Stimulated activated CD4-positive, alpha-beta T cell treated with anti-CD3 and anti-CD28 coated beads, Interleukin-4, amount 100 ng/mL, for 4 hours (primary cell): ENCODE results near the gene FUS.
"Not testable (repeated sequence)": the region's sequence is repeated elsewhere in the genome, so short reads cannot be mapped to it uniquely, and the experiment has no call there.

Experiments
- DNase-seq, 2 experiments: peaks; one replicate each; pipeline ENCODE4 v3.0.0-alpha.2; 2020

FUS gene

GRCh38 chr16:31144418-31144817 lies 35.5 kb upstream of the FUS start:
- DNase-seq, result not testable (repeated sequence)

DNA sequence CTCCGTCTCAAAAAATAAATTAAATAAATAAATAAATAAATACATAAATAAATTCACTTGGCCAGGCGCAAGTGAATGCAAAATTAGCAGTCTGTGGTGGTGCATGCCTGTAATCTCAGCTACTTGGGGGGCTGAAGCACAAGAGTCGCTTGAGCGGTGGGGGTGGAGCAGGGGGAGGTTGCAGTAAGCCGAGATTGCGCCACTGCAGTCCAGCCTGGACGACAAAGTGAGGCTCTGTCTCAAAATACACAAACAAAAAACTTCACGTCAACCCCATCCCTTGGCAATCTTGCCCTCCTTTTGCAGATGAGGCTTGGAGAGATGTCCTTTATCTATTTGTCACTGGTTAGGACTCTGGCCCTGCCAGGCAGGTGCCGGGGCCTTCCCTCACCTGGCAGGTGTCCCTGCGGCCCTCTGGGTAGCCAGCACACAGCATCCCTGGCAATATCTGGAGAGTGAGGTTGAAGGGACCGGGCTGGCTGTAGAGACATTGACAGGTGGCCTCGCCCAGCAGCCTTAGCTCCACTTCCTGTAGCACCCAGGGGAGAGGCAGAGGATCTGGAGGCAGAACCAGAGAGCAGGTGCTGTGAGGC lies 34.4 kb upstream of the FUS start:
- DNase-seq, result no peak

- DNase-seq, result no peak
These were observed 32.4 kb upstream of the FUS start for GRCh38 chr16:31147574-31147973.

GRCh38 chr16:31148281-31148728 lies 31.6 kb upstream of the FUS start:
- DNase-seq, result no peak

DNA sequence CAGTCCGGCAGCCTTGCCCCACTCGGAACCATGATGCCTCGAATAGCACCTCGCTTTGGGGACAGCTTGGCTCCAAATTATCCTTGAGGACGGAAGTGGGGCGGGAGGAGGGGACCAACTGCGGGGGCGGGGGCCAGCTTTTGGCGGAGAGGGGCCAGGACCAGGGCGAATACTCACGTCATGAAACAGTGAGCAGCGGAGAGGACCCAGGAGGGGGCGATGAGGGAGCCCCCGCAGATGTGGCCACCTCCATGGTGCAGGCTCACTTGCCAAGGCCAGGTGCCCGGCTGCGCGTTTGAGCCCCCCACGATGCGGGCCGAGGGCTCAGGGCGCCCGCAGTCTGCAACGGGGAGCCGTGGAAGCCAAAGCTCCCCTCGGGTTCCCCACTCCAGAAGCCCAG lies 31.0 kb upstream of the FUS start:
- DNase-seq, result no peak

GRCh38 chr16:31149332-31149731 lies 30.6 kb upstream of the FUS start:
- no peak for DNase-seq

- DNase-seq, result no peak
These were observed 29.7 kb upstream of the FUS start, which contains the start of gene PRSS36 for GRCh38 chr16:31149894-31150890. PRSS36 (minus strand) TSS chr16:31150066; CDS start chr16:31150035, 31 bp downstream.

DNA sequence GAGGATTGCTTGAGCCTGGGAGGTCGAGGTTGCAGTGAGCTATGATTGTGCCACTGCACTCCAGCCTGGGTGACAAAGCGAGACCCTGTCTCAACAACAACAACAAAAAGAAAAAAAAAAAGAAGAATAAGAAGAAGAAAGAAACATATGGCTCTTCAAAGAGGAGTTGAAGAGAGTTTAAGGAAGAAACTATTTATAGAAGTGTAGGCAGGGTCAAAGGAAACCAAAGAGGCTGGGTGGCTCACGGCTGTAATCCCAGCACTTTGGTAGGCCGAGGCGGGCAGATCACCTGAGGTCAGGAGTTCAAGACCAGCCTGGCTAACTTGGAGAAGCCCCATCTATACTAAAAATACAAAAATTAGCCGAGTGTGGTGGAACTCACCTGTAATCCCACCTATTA lies 29.0 kb upstream of the FUS start:
- not testable (repeated sequence) for DNase-seq

GRCh38 chr16:31157136-31157535 lies 22.8 kb upstream of the FUS start:
- DNase-seq, result no peak

- DNase-seq, result no peak
These were observed 12.6 kb upstream of the FUS start for GRCh38 chr16:31167315-31167714.

- DNase-seq, result no peak
These were observed 11.1 kb upstream of the FUS start for GRCh38 chr16:31168848-31169247.

DNA sequence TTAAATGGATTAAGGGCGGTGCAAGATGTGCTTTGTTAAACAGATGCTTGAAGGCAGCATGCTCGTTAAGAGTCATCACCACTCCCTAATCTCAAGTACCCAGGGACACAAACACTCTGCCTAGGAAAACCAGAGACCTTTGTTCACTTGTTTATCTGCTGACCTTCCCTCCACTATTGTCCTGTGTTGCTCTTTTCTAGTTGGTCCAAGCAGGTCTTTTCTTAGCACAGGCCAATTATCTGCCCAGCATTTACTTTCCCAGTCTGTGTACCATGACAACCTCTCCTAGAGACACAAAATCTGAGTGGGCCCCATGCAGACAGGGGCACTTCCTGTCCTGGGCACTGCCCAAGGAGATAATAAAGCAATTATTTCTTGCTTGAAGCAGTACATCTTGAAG lies 9.9 kb upstream of the FUS start:
- DNase-seq, result not testable (repeated sequence)

DNA sequence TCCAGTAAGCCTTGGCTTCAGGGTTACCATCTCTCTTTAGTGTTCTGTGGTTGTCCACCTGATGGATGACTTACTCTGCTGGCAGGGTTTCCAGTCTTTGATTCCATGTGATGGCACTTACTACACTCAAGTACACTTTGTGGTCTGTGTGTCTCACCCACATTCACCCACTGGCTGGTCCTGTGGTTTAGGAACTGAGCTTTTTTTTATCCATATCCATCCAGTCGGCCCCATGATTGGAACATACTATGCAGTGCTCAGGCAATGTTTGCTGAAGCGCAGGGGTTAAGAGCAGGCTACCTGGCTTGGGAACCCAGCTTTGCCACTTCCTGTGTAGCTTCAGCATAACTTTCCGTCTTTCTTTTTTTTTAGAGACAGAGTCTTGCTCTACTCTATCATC lies 2.8 kb upstream of the FUS start:
- DNase-seq, result peak in 1 of 2 experiments; percentile 44

DNA sequence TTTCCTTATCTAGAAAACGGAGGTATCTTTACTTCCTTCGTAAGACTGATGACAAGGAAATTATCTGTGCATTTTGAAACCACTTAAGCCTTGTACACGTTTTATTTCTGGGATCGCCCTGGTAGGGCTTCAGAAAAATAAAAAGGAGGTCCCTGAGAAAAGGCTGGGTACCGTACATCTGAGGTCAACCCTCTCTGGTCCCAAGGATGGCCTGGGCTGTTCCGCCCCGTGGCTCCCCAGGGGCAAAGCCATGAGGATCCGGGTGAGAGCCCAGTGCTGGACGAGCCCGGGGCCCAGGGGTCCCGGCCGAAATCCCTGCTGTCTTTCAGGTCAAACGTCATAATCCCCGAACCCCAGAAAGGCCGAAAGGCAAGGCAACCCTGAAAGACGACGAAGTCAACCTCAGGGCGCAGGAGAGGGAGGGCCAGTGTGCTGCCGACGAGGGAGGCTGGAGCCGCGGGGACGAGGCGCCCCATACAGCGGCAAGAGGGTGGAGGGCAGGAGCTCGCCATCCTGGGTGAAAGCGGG lies 656 bp upstream of the FUS start:
- no peak for DNase-seq

DNA sequence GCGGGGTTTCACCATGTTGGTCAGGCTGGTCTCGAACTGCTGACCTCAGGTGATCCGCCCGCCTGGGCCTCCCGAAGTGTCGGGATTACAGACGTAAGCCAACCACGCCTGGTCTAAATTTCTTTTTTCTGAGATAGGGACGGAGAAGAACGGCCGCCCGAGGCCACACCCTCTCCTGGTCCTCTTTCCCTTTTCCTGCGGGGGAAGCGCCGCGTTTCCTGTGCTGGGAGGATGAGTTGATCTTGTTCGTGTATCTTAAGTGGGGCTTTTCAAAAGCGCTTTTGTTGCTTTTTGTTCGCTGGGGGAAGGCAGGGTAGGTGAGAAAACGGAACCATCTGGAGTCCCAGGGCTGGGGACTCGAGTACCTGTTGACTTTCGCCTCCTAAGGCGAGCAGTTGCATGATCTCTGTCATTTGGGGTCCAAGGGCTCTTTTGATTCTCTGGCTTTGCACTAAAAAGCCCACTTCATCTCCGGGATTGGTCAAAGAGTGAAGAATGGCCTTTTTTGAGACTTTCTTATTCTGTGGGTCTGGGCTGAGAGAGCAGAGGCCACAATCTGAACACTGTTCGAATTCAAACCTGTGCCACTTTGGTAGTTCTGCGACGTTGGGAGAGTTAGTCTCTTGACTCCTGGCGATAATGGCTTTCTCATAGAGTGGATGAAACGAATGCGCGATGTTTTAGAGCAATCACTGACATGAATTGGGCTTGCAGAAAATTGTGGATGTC lies 1.3 kb downstream of the FUS start:
- DNase-seq, result peak; percentile 24 to 25

- DNase-seq, result no peak
These were observed 2.5 kb downstream of the FUS start for GRCh38 chr16:31182391-31182790.

DNA sequence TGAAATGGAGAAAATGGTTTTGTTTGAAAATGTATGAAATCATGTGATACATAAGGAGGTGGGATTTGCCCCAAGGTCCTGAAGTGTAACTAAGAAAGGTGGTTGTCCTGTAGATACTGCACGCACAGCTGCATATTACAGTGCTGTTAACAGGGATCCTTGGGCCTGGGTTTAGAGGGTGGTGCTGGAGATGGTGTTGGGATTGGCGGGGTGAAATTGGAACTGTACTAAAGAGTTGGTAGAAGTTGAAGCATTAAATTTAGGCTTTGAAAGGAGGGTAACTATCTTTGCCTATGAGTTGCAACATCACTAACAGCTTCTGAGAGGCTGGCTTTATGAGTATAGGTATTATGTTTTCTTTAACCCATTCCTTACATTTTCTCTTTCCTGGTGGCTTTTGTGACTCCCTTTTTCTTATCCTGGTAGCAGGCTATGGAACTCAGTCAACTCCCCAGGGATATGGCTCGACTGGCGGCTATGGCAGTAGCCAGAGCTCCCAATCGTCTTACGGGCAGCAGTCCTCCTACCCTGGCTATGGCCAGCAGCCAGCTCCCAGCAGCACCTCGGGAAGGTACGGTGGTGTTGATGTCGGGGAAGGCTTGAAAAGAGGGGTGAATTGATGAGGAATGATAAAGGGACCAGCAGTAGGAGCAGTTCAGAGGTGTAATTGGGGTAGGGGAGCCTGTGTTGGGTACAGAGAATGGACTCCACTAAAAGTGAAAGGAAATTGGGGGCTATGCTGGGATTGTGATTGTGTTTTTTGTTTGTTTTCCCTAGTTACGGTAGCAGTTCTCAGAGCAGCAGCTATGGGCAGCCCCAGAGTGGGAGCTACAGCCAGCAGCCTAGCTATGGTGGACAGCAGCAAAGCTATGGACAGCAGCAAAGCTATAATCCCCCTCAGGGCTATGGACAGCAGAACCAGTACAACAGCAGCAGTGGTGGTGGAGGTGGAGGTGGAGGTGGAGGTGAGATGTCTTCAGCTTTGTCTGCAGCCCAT lies 3.8 kb downstream of the FUS start:
- no peak for DNase-seq

GRCh38 chr16:31184888-31185287 lies 4.9 kb downstream of the FUS start:
- DNase-seq, result no peak

GRCh38 chr16:31185339-31185738 lies 5.4 kb downstream of the FUS start:
- no peak for DNase-seq

DNA sequence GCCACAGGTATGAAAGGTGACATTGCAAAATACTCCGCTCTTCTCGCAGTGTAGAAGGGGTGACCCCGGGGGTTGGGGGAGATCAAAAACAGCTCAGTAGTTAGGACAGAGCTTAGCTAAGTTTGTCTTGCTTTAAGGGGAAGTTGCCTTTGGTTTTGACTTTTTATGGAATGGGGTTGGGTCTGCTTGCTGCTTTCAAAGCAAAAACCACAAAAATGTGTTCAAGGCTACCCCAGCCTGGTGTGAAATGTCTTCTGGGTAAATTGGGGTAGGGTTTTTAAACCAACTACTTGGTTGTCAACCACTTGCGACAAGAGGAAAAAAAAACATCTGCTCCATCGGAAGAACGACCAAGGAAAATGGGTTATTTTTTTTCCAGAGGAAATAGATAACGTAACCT lies 6.2 kb downstream of the FUS start:
- DNase-seq, result no peak

GRCh38 chr16:31186930-31187807 lies 7.2 kb downstream of the FUS start:
- no peak for DNase-seq
